Stimulated activated CD8-positive, alpha-beta memory T cell treated with anti-CD3 and anti-CD28 coated beads, Interleukin-12 subunit alpha, Interleukin-12 subunit beta, amount 100 ng/mL, for 4 hours (primary cell): ENCODE measurements around the gene CD74.
"Not testable (repeated sequence)": the region's sequence is repeated elsewhere in the genome, so short reads cannot be mapped to it uniquely, and the experiment has no call there.

ENCODE experiments used
- DNase-seq: peaks from one replicate; pipeline ENCODE4 v3.0.0-alpha.2; 2020; ENCODE audit warnings: low read depth

Gene CD74

DNA sequence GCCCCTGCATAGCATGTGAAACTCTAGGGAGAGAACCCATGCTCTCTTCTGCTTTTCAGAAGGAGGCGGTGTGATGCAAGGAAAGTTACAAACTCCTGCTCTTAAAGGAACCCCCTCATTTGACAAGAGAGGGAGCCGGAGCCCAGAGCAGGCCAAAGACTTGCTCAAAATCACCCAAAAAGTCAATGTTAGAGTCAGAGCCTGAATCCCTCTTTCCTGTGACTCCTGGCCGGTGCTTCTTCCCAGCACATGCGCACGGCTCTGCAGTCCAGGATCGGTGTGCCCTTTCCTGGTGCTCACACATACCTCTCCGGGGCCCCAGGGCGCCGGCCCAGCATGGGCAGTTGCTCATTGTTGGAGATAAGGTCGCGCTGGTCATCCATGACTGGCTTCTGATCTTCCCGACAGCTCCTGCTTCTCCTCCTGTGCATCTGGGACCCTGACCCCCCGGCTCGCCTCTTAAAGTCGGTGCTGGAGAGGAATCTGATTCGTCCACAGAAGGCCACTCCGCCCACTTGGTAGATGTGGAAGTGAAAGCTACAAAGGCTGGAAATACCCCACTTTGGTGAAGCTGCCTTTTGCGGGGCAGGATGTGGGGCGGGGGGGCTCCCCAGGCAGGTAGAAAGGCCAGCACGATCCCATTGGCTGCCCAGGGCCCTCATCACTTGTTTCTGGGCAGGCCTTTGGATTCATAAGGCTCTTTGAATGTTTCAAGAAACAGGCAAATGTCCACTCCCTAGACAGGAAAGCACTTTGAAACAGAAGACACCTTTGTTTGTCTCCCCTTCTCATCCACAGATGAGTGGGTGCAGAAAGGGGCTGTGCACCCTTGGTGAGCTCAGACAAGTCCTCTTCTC lies at the start of gene CD74:
CD74 (minus strand) TSS at position 592 of the 857 bp plus-strand sequence; CDS start at position 431, 161 bp downstream.
- peak; percentile 84 for DNase-seq

DNA sequence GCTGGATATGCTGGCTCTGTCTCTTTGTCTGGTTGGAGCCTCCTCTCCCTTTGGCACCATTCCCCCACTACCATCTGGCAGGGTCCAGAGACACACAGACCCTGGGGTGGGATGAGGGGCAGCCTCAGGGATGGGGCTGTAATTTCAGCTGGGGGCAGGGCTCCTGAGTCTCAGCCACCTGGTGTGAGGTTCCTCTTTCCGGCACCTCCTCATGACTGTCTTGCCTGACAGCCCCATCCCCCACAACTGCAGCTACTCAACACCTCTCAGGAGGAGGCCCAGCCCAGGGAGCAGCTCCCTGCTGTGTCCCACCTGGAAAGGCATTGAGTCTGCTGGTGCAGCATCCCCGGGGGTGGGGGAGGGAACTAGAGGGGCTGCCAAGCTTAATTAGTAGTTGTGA lies 48.5 kb upstream of the CD74 start:
- no peak for DNase-seq

DNA sequence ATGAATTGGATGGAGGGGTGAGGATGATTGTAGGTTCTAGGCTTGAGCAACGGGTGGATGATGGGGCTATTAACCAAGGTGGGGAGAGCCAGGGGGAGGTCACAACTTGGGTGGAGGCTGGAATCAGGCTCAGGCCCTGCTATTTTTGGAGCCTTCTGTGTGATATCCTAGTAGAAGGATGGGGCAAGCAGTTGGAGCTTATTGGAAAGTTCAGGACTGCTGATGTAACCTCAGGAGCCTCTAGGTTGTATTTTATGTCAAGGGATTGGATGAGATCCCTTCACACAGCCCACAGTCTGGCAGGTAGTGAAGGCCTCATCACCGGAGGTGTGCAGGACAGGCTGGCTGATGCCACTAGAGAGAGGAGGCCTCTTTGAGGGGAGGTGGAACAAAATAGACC lies 48.1 kb upstream of the CD74 start:
- DNase-seq = no peak

- DNase-seq = peak; percentile 71
Measured at GRCh38 chr5:150458802-150459557, 46.3 kb upstream of the CD74 start.

GRCh38 chr5:150457562-150458240 lies 45.0 kb upstream of the CD74 start:
- DNase-seq = no peak

GRCh38 chr5:150457121-150457520 lies 44.4 kb upstream of the CD74 start:
- no peak for DNase-seq

GRCh38 chr5:150454492-150455229 lies 42.0 kb upstream of the CD74 start:
- no peak for DNase-seq

GRCh38 chr5:150454027-150454426 lies 41.3 kb upstream of the CD74 start:
- not testable (repeated sequence) for DNase-seq

- no peak for DNase-seq
Measured at GRCh38 chr5:150452914-150453313, 40.2 kb upstream of the CD74 start.

DNA sequence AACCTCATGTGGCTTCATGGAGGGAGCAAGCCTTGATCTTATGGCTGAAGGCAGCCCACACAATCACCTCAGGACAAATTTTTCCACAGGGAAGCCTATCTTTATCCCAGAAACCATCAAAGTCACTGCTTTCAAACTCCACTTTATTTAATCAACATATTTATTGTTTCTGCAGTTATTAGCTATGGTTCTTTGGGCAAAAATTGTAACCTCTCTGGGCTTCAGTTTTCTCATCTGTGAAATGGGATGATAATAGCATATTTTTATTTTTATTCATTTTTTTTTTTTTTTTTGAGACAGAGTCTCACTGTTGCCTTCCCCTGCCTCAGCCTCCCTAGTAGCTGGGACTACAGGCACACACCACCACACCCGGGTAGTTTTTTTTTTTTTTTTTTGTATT lies 38.9 kb upstream of the CD74 start:
- DNase-seq = no peak

DNA sequence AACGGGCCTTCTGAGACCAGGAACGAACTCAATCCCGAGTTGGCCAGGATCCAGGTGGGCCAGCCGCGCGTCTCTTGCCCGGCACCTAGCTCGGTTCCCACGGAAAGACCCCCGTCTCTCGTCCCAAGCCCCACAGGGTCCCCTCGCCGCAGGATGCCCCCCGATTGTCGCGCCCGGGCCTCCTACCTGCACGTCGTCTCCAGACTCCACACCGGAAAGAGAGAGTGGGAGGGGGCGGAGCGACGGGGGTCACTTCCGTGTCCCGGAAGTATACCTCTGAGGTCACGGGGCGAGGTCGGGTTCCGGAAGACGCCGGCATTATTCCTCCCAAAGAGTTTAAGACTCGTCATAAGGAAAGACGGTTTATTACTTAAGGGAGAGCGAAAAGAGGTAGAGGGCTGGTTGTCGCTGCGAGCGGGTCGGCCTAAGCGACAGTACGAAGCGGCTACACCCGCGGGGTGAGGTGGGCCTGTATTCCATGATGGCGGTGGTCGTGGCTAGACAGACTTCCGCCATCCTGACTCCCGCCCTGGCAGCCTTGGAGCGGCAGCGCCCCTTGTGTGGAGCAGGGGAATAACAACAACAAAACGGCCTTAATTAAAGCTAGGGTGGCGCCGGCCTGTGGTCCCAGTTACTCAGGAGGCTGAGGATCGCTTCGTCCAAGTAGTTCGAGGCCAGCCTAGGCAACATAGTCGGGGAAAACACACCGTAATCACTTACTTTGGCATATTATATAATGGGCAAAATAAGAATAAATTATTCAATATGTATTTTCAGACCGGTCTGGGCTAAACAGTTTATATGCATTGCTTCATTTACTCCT lies 37.0 kb upstream of the CD74 start, which contains the start of gene RPS14:
RPS14 (minus strand) TSS at position 223 of the 823 bp plus-strand sequence. CDS start 2,006 bp downstream, outside the sequence.
- DNase-seq = peak; percentile 86

DNA sequence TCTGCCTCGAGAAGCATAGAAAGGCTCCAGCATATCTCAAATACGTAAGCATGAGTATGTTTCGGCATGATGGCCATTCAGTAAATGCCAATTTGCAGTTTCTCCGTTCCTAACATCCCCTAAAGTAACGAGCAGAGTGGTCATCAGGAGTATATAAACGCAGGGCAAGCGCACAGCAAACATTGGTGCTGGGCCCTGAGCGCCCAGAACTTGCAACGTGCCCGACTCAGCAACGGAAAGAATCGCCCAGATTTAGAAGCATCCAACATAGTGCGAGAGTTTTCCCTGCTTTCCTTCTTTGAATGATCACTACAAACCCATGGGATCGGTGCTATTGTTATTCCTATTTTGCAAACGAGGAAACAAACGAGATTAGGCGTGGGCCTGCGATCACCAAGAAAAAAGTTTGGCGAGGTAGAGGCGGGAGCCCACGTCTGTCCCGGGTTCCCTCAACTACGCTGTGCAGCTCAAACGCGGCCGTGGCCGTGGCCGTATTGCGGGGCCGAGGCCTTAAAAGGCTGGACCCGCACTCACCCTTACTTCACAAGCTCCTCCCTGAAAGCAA lies 36.3 kb upstream of the CD74 start:
- no peak for DNase-seq

DNA sequence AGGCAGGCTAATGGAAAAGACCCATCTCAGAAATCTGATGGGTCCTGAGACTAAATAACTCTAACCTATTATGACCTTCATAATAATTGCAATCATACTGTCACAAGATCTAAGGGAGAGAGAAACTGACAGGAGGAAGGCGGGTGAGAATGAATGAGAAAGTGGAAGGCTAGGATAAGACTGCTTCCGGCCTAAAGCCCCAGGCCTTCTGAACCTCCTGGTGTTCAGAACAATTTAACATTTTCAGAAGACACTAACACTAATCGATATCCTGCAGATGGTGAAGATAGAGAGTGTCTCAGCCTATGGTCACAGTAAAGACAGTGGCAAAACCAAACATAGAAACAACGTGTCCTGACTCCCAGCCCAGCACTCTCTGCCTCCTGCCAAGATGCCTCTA lies 35.6 kb upstream of the CD74 start:
- DNase-seq = no peak

DNA sequence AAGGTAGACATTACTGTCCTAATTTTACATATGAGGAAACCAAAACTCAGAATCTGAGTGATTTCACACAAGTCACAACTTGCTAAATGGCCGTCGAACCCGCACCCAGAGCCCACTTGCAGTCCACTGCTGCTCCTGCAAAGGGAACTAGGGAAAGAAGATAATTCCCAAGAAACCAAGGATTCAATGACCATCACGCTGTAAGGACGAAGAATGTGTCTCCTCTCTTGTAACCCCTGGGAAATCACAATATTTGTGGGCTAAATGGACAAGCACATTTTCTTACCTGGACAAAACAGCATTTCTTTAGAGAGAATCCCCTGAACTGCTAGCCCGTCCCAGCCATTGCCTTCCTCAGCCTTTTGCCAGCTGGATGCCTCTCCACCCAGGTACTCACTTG lies 34.5 kb upstream of the CD74 start:
- no peak for DNase-seq

GRCh38 chr5:150446583-150446982 lies 33.9 kb upstream of the CD74 start:
- DNase-seq = no peak

DNA sequence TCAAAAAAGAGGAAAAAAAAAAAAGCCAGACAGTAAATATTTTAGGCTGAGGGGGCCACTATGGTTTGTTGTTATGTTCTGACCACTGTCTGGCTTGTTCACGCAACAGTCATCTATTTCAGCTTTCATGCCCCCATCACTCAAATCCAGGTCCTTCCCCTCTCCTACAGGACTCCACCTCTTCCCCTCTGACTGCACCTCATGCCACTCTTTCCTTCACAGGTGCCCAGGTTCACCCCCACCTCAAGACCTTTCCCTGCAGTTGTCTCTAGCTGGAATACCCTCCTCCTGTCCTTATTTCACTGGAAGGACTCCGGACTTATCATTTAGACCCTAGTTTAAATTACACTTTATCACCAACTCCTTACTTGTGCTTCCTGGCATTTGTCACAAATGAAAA lies 33.4 kb upstream of the CD74 start:
- DNase-seq = no peak

GRCh38 chr5:150444770-150445169 lies 32.1 kb upstream of the CD74 start:
- DNase-seq = no peak

DNA sequence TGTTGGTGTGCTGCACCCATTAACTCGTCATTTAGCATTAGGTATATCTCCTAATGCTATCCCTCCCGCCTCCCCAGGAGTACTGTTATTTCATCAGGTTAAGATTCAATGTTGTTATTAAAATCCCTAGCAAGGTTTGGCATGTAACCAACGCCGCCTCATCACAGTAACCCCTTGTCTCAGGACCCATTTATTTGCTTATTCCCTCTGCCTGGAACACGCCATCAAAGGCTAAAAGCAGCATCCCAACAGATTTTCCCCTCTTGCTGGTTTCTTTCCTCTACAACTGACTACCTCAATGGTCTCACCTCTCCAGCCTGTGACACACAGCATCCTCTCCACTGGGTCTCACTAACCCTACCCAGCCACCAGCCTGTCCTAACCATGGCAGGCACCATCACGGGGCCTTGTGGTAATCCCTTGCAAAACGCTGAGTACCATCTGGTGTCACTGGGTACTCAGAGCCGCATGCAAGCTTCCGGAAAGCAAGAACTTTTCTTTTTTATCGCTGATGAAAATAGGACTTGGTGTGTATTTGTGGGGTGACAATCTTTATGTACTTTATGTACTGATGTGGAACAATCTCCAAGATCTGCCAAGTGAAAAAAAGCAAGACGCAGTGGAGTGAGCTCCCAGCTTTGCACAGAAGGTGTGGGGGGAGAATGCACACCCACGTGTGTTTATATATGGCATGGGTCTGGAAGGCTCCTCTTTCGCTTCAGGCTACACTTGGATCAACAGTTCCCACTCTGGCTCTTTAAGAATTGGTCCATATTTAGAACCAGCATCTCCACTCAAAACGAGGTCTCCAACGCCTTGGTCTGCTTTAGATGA lies 30.7 kb upstream of the CD74 start:
- DNase-seq = no peak

DNA sequence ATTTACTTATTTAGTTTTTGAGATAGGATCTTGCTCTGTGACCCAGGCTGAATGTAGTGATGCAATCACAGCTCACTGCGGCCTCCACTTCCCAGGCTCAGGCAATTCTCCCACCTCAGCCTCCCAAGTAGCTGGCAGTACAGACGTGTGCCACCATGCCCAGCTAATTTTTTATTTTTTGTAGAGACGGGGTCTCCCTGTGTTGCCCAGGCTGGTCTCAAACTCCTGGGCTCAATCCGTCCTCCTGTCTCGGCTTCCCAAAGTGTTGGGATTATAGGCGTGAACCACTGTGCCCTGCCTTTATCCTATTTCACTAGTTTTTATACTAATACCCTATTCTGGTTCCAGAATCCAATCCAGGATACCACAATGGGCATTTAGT lies 30.0 kb upstream of the CD74 start:
- DNase-seq = no peak
